Panc1 (cell line): ENCODE data around the gene KRT8.

Experiments used
- POLR2AphosphoS5 ChIP-seq: IDR thresholded peaks from 2 replicates; pipeline ENCODE4 v1.6.1; 2012; ENCODE audit warnings: mild to moderate bottlenecking, low read depth, low read length, moderate library complexity
- SIN3A ChIP-seq: IDR thresholded peaks from 2 replicates; pipeline ENCODE4 v1.6.1; 2012; ENCODE audit warnings: low read depth, mild to moderate bottlenecking, low read length, moderate library complexity, borderline replicate concordance; ENCODE audit not compliant: insufficient read depth
- TCF7L2 ChIP-seq: IDR thresholded peaks from 2 replicates; pipeline ENCODE4 v1.6.1; 2011; ENCODE audit warnings: mild to moderate bottlenecking, low read depth, low read length, inconsistent platforms
- TF ChIP-seq, protein P1 (sequence below): fragments of 450-650 bp; IDR thresholded peaks from 2 replicates; pipeline ENCODE4 v1.5.1; 2017; ENCODE audit warnings: mild to moderate bottlenecking
- TF ChIP-seq, protein P2 (sequence below), 2 experiments: IDR thresholded peaks; 2 replicates each; pipeline ENCODE4 v1.6.1; 2011 to 2012; ENCODE audit warnings: low read depth in 2 of 2, control low read depth in 1 of 2, low read length in 1 of 2, mild to moderate bottlenecking in 1 of 2, moderate library complexity in 1 of 2; ENCODE audit not compliant: insufficient read depth in 1 of 2

DNA sequence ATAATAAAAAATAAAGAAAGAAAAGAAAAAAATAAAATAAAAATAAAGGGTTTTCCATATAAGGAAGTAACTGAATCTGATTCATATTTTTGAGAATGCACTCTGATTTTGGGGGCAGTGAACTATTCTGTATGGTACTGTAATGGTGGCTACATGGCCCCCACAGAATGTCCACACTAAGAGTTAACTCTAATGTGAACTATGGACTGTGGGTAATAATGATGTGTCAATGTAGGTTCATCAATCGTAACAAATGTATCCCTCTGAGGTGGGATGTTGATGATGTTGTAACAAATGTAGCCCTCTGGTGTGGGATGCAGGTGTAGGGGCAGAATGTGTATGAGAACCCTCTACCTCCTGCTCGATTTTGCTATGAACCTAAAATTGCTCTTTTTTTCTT lies 13.8 kb downstream of the KRT8 start:
- TF ChIP-seq, protein P1, sequence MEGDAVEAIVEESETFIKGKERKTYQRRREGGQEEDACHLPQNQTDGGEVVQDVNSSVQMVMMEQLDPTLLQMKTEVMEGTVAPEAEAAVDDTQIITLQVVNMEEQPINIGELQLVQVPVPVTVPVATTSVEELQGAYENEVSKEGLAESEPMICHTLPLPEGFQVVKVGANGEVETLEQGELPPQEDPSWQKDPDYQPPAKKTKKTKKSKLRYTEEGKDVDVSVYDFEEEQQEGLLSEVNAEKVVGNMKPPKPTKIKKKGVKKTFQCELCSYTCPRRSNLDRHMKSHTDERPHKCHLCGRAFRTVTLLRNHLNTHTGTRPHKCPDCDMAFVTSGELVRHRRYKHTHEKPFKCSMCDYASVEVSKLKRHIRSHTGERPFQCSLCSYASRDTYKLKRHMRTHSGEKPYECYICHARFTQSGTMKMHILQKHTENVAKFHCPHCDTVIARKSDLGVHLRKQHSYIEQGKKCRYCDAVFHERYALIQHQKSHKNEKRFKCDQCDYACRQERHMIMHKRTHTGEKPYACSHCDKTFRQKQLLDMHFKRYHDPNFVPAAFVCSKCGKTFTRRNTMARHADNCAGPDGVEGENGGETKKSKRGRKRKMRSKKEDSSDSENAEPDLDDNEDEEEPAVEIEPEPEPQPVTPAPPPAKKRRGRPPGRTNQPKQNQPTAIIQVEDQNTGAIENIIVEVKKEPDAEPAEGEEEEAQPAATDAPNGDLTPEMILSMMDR: no peak
- TF ChIP-seq SIN3A: no peak
- TF ChIP-seq POLR2AphosphoS5: no peak
- TF ChIP-seq, protein P2, sequence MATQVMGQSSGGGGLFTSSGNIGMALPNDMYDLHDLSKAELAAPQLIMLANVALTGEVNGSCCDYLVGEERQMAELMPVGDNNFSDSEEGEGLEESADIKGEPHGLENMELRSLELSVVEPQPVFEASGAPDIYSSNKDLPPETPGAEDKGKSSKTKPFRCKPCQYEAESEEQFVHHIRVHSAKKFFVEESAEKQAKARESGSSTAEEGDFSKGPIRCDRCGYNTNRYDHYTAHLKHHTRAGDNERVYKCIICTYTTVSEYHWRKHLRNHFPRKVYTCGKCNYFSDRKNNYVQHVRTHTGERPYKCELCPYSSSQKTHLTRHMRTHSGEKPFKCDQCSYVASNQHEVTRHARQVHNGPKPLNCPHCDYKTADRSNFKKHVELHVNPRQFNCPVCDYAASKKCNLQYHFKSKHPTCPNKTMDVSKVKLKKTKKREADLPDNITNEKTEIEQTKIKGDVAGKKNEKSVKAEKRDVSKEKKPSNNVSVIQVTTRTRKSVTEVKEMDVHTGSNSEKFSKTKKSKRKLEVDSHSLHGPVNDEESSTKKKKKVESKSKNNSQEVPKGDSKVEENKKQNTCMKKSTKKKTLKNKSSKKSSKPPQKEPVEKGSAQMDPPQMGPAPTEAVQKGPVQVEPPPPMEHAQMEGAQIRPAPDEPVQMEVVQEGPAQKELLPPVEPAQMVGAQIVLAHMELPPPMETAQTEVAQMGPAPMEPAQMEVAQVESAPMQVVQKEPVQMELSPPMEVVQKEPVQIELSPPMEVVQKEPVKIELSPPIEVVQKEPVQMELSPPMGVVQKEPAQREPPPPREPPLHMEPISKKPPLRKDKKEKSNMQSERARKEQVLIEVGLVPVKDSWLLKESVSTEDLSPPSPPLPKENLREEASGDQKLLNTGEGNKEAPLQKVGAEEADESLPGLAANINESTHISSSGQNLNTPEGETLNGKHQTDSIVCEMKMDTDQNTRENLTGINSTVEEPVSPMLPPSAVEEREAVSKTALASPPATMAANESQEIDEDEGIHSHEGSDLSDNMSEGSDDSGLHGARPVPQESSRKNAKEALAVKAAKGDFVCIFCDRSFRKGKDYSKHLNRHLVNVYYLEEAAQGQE (IDR thresholded peaks at IDR 0.05; ENCODE audit: insufficient read depth in 1 of 2, low read depth in 2 of 2, low read length in 1 of 2): no peak
- no peak for TF ChIP-seq TCF7L2
